Measurements from ENCODE around the gene NHLRC4.

Gene NHLRC4

GRCh38 chr16:559411-560203 lies 7.2 kb upstream of the NHLRC4 start:
- TF ChIP-seq, protein P1, sequence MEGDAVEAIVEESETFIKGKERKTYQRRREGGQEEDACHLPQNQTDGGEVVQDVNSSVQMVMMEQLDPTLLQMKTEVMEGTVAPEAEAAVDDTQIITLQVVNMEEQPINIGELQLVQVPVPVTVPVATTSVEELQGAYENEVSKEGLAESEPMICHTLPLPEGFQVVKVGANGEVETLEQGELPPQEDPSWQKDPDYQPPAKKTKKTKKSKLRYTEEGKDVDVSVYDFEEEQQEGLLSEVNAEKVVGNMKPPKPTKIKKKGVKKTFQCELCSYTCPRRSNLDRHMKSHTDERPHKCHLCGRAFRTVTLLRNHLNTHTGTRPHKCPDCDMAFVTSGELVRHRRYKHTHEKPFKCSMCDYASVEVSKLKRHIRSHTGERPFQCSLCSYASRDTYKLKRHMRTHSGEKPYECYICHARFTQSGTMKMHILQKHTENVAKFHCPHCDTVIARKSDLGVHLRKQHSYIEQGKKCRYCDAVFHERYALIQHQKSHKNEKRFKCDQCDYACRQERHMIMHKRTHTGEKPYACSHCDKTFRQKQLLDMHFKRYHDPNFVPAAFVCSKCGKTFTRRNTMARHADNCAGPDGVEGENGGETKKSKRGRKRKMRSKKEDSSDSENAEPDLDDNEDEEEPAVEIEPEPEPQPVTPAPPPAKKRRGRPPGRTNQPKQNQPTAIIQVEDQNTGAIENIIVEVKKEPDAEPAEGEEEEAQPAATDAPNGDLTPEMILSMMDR (IDR thresholded peaks at IDR 0.05; ENCODE audit: insufficient read depth, low read depth, low read length, missing control alignments) = no peak
- DNase-seq (ENCODE audit: low read depth) = no peak
- H3K4me3 ChIP-seq (ENCODE audit: low read length) = no peak overlapping the region

- TF ChIP-seq, protein P1 (IDR thresholded peaks at IDR 0.05; ENCODE audit: insufficient read depth, low read depth, low read length, missing control alignments) = no peak
- DNase-seq (ENCODE audit: low read depth) = no peak
- no peak within 1 kb of the TSS for H3K4me3 ChIP-seq (ENCODE audit: low read length)
Observed at GRCh38 chr16:560204-560700, 6.6 kb upstream of the NHLRC4 start, which contains the start of gene PRR35. TSS of gene PRR35 (plus strand) at chr16:560394. CDS start at chr16:563295, 2,901 bp downstream.

DNA sequence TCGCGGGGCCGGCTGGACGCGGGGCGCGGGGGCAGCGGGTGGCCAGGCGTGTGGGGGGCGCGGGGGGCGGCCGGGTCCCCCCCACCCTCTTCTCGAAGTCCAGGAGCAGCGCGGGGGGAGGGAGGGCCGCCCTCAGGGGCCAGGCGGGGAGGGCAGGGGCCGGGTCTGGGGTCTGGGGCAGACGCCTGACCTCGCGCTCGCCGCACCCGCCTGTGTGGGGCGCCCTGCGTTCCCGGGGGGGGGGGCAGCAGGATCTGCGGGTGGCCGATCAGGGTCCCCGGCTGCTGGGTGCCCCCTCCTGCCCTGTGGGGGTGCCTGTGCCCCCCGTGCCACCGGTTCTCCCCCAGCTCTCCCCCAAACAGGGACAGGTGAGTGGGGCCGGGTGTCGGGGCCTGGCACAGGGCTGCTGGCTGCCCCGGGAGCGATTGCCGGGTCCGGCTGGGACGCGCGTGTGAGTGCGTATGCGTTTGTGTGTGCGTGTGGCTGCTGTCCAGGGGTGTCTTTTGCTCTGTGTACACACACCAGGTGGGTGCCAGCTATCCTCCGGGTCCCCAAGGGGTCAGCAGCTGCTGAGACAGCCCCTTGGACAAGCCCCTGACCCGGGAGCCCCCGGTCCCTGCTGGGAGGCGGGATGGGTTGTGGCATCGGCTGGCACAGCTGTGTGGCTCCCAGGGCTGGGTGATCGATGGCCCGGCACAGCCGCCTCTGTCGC lies 5.9 kb upstream of the NHLRC4 start:
- H3K4me3 ChIP-seq (ENCODE audit: low read length) = no peak overlapping the region
- TF ChIP-seq, protein P1 (IDR thresholded peaks at IDR 0.05; ENCODE audit: insufficient read depth, low read depth, low read length, missing control alignments) = no peak
- DNase-seq (ENCODE audit: low read depth) = no peak

DNA sequence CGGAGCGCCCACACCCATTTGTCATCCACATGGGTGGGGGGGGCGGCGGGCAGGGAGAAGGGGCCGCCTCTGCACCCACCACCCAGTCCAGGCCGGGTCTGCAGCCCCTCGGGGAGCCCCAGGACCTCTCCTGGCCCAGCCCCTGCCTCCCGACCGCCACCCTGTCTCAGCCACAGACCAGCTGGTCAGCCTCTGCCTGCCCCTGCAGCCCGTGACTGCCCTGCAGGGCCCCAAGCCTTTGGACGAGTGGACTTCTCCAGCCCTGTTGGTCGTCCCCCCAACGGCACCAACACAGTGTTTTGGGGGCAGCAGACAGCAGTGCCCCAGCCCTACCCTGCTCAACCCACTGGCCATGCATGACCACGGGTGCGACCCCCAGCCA lies 5.4 kb upstream of the NHLRC4 start:
- DNase-seq (ENCODE audit: low read depth) = no peak
- TF ChIP-seq, protein P1 (IDR thresholded peaks at IDR 0.05; ENCODE audit: insufficient read depth, low read depth, low read length, missing control alignments) = no peak
- no peak overlapping the region for H3K4me3 ChIP-seq (ENCODE audit: low read length)

- no peak overlapping the region for H3K4me3 ChIP-seq (ENCODE audit: low read length)
- DNase-seq (ENCODE audit: low read depth) = no peak
- TF ChIP-seq, protein P1 (IDR thresholded peaks at IDR 0.05; ENCODE audit: insufficient read depth, low read depth, low read length, missing control alignments) = no peak
Observed at GRCh38 chr16:561957-562938, 4.6 kb upstream of the NHLRC4 start.

DNA sequence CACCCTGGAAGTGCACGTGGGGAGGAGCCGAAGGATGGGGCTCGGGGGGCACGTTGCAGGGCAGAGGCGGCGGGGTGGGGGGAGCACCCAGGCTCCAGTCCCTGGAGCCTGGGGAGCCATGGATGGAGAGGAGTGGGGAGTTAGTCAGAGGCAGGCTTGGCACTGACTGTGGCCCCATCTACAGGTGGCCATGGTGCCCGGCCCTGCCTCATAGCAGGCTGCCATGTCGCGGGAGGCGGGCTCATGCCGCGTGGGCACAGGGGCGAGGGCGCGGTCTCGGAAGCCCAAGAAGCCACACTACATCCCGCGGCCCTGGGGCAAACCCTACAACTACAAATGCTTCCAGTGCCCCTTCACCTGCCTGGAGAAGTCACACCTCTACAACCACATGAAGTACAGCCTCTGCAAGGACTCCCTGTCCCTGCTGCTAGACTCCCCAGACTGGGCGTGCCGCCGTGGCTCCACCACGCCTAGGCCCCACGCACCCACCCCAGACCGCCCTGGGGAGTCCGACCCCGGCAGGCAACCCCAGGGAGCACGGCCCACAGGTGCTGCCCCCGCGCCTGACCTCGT lies 3.6 kb upstream of the NHLRC4 start:
- no peak for DNase-seq (ENCODE audit: low read depth)
- TF ChIP-seq, protein P1 (IDR thresholded peaks at IDR 0.05; ENCODE audit: insufficient read depth, low read depth, low read length, missing control alignments) = no peak
- H3K4me3 ChIP-seq (ENCODE audit: low read length) = no peak overlapping the region
